ENCODE results near the gene RUBCN. TPM values are rescaled to one million over a fixed set of nuclear protein-coding genes. Genes with fewer than 3 reads are reported as not detected.
"Not testable (repeated sequence)": the region's sequence is repeated elsewhere in the genome, so short reads cannot be mapped to it uniquely, and the experiment has no call there.

The RUBCN gene
- polyA plus RNA-seq, 10 donors, result 6.6 to 13.8 (median 8.5) TPM

GRCh38 chr3:197686899-197687298 is 49.8 kb downstream of the RUBCN start:
- no peak for DNase-seq

GRCh38 chr3:197685546-197685945 is 51.2 kb downstream of the RUBCN start:
- no peak for DNase-seq

- no peak for DNase-seq
Observed at GRCh38 chr3:197683191-197683590, 53.5 kb downstream of the RUBCN start.

- no peak for DNase-seq
Observed at GRCh38 chr3:197682713-197683112, 54.0 kb downstream of the RUBCN start.

GRCh38 chr3:197680955-197681521 is 55.7 kb downstream of the RUBCN start:
- DNase-seq, result no peak

GRCh38 chr3:197675951-197676350 is 60.8 kb downstream of the RUBCN start:
- DNase-seq, result no peak

- DNase-seq, result no peak
Observed at GRCh38 chr3:197675563-197675860, 61.2 kb downstream of the RUBCN start.

GRCh38 chr3:197674741-197675562 is 61.8 kb downstream of the RUBCN start:
- DNase-seq, result no peak

GRCh38 chr3:197673170-197673569 is 63.5 kb downstream of the RUBCN start:
- no peak for DNase-seq

- DNase-seq, result no peak
Observed at GRCh38 chr3:197670361-197670760, 66.3 kb downstream of the RUBCN start.

GRCh38 chr3:197667968-197668367 is 68.7 kb downstream of the RUBCN start:
- DNase-seq, result no peak

- DNase-seq, result not testable (repeated sequence)
Observed at GRCh38 chr3:197667293-197667692, 69.4 kb downstream of the RUBCN start.

- not testable (repeated sequence) for DNase-seq
Observed at GRCh38 chr3:197666221-197666842, 70.4 kb downstream of the RUBCN start.

- not testable (repeated sequence) for DNase-seq
Observed at GRCh38 chr3:197665549-197665948, 71.2 kb downstream of the RUBCN start.

GRCh38 chr3:197665142-197665491 is 71.6 kb downstream of the RUBCN start:
- not testable (repeated sequence) for DNase-seq

- DNase-seq, result not testable (repeated sequence)
Observed at GRCh38 chr3:197664414-197665141, 72.1 kb downstream of the RUBCN start.

GRCh38 chr3:197663367-197664140 is 73.2 kb downstream of the RUBCN start:
- DNase-seq, result not testable (repeated sequence)

GRCh38 chr3:197662352-197662751 is 74.4 kb downstream of the RUBCN start:
- not testable (repeated sequence) for DNase-seq

- not testable (repeated sequence) for DNase-seq
Observed at GRCh38 chr3:197661874-197662273, 74.8 kb downstream of the RUBCN start.

GRCh38 chr3:197661234-197661834 is 75.4 kb downstream of the RUBCN start:
- not testable (repeated sequence) for DNase-seq

GRCh38 chr3:197659701-197660100 is 77.0 kb downstream of the RUBCN start:
- DNase-seq, result not testable (repeated sequence)

All from muscle of back (tissue), 11 donors.